Amniotic epithelial cell (primary cell): ENCODE data around the gene CCDC40.

Source experiments
- DNase-seq: peaks from one replicate; pipeline ENCODE4 v3.0.0-alpha.2; 2010; ENCODE audit warnings: low read depth

Gene CCDC40

GRCh38 chr17:80116276-80116920 lies 80.0 kb downstream of the CCDC40 start:
- DNase-seq, result no peak

- no peak for DNase-seq
These were observed 80.5 kb downstream of the CCDC40 start for GRCh38 chr17:80116921-80117380.

GRCh38 chr17:80117491-80118401 lies 81.3 kb downstream of the CCDC40 start:
- DNase-seq, result no peak

GRCh38 chr17:80118601-80119270 lies 82.3 kb downstream of the CCDC40 start:
- no peak for DNase-seq

GRCh38 chr17:80119271-80119791 lies 82.9 kb downstream of the CCDC40 start:
- no peak for DNase-seq

GRCh38 chr17:80119839-80120238 lies 83.4 kb downstream of the CCDC40 start:
- DNase-seq, result no peak

- DNase-seq, result no peak
These were observed 85.7 kb downstream of the CCDC40 start for GRCh38 chr17:80122026-80122575.

GRCh38 chr17:80122926-80123505 lies 86.6 kb downstream of the CCDC40 start:
- DNase-seq, result no peak

- no peak for DNase-seq
These were observed 87.3 kb downstream of the CCDC40 start for GRCh38 chr17:80123791-80124190.

GRCh38 chr17:80124351-80124981 lies 88.0 kb downstream of the CCDC40 start:
- DNase-seq, result no peak

- no peak for DNase-seq
These were observed 89.4 kb downstream of the CCDC40 start for GRCh38 chr17:80125656-80126448.

- no peak for DNase-seq
These were observed 89.9 kb downstream of the CCDC40 start for GRCh38 chr17:80126449-80126715.

- DNase-seq, result no peak
These were observed 92.6 kb downstream of the CCDC40 start for GRCh38 chr17:80129006-80129565.

- no peak for DNase-seq
These were observed 94.5 kb downstream of the CCDC40 start for GRCh38 chr17:80130992-80131391.

GRCh38 chr17:80132906-80133625 lies 96.6 kb downstream of the CCDC40 start:
- DNase-seq, result no peak

- DNase-seq, result no peak
These were observed 97.2 kb downstream of the CCDC40 start for GRCh38 chr17:80133626-80133970.

- no peak for DNase-seq
These were observed 100.7 kb downstream of the CCDC40 start for GRCh38 chr17:80137131-80137530.

GRCh38 chr17:80138856-80139426 lies 102.5 kb downstream of the CCDC40 start:
- DNase-seq, result no peak

GRCh38 chr17:80141463-80142165 lies 105.2 kb downstream of the CCDC40 start:
- no peak for DNase-seq
